Hepatocyte (in vitro differentiated cells): ENCODE data around the gene ZDHHC24.

Experiments
- EZH2 ChIP-seq: fragments of 200-600 bp; sonication (generic); IDR thresholded peaks from 2 replicates; pipeline ENCODE4 v1.6.1; 2016; ENCODE audit warnings: antibody characterized with exemption, mild to moderate bottlenecking, borderline replicate concordance
- TF ChIP-seq, protein P1 (sequence below): fragments of 200-600 bp; sonication (generic); IDR thresholded peaks from 2 replicates; pipeline ENCODE4 v1.5.1; 2016; ENCODE audit warnings: antibody characterized with exemption, mild to moderate bottlenecking; ENCODE audit not compliant: poor library complexity

DNA sequence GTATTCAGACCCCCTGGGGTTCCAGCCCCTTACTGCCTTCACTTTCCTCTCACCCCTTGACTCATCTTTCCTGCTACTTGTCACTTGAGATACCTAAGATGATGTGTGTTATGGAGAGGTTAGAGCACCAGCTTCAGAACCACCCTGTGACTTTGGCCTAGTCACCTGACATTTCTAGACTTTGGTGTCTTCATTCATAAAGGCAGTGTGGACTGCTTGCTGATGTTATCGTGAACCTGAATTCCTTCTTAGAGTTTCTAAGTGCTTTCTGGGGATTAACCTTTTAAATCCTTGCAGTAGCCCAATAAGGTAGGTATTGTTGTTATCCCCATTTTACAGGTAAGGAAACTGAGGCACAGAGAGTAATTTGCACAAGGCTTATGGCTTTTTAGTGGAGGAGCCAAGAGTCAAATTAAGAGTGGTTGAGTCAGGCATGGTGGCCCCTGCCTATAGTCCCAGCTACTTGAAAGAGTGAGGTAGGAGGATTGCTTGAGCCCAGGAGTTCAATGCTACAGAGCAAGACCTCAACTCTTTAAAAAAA, 40.5 kb downstream of the ZDHHC24 start:
- TF ChIP-seq, protein P1, sequence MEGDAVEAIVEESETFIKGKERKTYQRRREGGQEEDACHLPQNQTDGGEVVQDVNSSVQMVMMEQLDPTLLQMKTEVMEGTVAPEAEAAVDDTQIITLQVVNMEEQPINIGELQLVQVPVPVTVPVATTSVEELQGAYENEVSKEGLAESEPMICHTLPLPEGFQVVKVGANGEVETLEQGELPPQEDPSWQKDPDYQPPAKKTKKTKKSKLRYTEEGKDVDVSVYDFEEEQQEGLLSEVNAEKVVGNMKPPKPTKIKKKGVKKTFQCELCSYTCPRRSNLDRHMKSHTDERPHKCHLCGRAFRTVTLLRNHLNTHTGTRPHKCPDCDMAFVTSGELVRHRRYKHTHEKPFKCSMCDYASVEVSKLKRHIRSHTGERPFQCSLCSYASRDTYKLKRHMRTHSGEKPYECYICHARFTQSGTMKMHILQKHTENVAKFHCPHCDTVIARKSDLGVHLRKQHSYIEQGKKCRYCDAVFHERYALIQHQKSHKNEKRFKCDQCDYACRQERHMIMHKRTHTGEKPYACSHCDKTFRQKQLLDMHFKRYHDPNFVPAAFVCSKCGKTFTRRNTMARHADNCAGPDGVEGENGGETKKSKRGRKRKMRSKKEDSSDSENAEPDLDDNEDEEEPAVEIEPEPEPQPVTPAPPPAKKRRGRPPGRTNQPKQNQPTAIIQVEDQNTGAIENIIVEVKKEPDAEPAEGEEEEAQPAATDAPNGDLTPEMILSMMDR, result no peak
- no peak for TF ChIP-seq EZH2
